OCI-LY1 (cell line): ENCODE data around the gene PEAR1.

Experiments used
- H2AFZ ChIP-seq: fragments of 200-600 bp; sonication (generic), shearing (Covaris generic); 2 replicates; pipeline ENCODE4 v1.6.0; 2014; ENCODE audit warnings: antibody characterized with exemption, mild to moderate bottlenecking, low read length
- H3F3A ChIP-seq: fragments of 200-600 bp; sonication (generic), shearing (Covaris generic); 2 replicates; pipeline ENCODE4 v1.6.0; 2014; ENCODE audit warnings: mild to moderate bottlenecking, antibody characterized with exemption, low read length, moderate library complexity; ENCODE audit not compliant: insufficient read depth
- H3K27ac ChIP-seq: fragments of 200-600 bp; sonication (generic); 2 replicates; pipeline ENCODE4 v1.5.1; 2014; ENCODE audit warnings: low read length, mixed run types, mild to moderate bottlenecking, low read depth; ENCODE audit not compliant: poor library complexity, severe bottlenecking
- H3K27me3 ChIP-seq: fragments of 200-600 bp; sonication (generic); 2 replicates; pipeline ENCODE4 v1.6.0; 2014; ENCODE audit warnings: antibody characterized with exemption, mild to moderate bottlenecking, low read length, moderate library complexity; ENCODE audit not compliant: insufficient read depth
- H3K36me3 ChIP-seq: fragments of 200-600 bp; sonication (generic); 2 replicates; pipeline ENCODE4 v1.6.1; 2014; ENCODE audit warnings: mild to moderate bottlenecking, antibody characterized with exemption, low read length, moderate library complexity, mixed read lengths; ENCODE audit not compliant: insufficient read depth
- H3K4me1 ChIP-seq: fragments of 200-600 bp; sonication (generic); 2 replicates; pipeline ENCODE4 v1.5.1; 2014; ENCODE audit warnings: mild to moderate bottlenecking, low read length, moderate library complexity; ENCODE audit not compliant: insufficient read depth, severe bottlenecking
- H3K4me2 ChIP-seq: fragments of 200-600 bp; sonication (generic), shearing (Covaris generic); 2 replicates; pipeline ENCODE4 v1.6.1; 2014; ENCODE audit warnings: low read length
- H3K4me3 ChIP-seq: fragments of 200-600 bp; sonication (generic); 2 replicates; pipeline ENCODE4 v1.5.1; 2014; ENCODE audit warnings: low read length, low read depth, mild to moderate bottlenecking, mixed read lengths; ENCODE audit not compliant: poor library complexity, severe bottlenecking
- H3K79me2 ChIP-seq: fragments of 200-600 bp; shearing (Covaris generic); 2 replicates; pipeline ENCODE4 v1.6.1; 2016; ENCODE audit warnings: mixed run types, low read length, mixed read lengths; ENCODE audit not compliant: insufficient read depth
- H3K9ac ChIP-seq: fragments of 200-600 bp; sonication (generic), shearing (Covaris generic); 2 replicates; pipeline ENCODE4 v1.6.1; 2014; ENCODE audit warnings: mild to moderate bottlenecking, low read length, mixed read lengths
- H3K9me2 ChIP-seq: fragments of 200-600 bp; sonication (generic), shearing (Covaris generic); 2 replicates; pipeline ENCODE4 v1.6.1; 2014; ENCODE audit warnings: low read depth, mild to moderate bottlenecking, low read length, mixed read lengths
- H3K9me3 ChIP-seq: fragments of 200-600 bp; shearing (Covaris generic); 2 replicates; pipeline ENCODE4 v1.6.1; 2014; ENCODE audit warnings: low read length, mixed read lengths
- H4K20me1 ChIP-seq: fragments of 200-600 bp; sonication (generic), shearing (Covaris generic); 2 replicates; pipeline ENCODE4 v1.6.0; 2016; ENCODE audit warnings: mild to moderate bottlenecking, low read length; ENCODE audit not compliant: insufficient read depth
- EZH2 ChIP-seq: fragments of 200-600 bp; sonication (generic), shearing (Covaris generic); IDR thresholded peaks from 2 replicates; pipeline ENCODE4 v1.8.0; 2017; ENCODE audit warnings: borderline replicate concordance, mixed run types, mild to moderate bottlenecking, antibody characterized with exemption, low read length, moderate library complexity, mixed read lengths
- TF ChIP-seq, protein P1 (sequence below): fragments of 200-600 bp; sonication (generic), shearing (Covaris generic); IDR thresholded peaks from 2 replicates; pipeline ENCODE4 v1.5.1; 2017; ENCODE audit warnings: mild to moderate bottlenecking, antibody characterized with exemption, low read length, moderate library complexity, mixed read lengths

PEAR1 gene

GRCh38 chr1:156964441-156964840, 70.9 kb downstream of the PEAR1 start:
- no peak overlapping the region for H2AFZ ChIP-seq
- H3K4me2 ChIP-seq = no peak overlapping the region
- H3K4me3 ChIP-seq = no peak overlapping the region
- peaks cover 7% of the 10 kb centered on the region for H3K4me1 ChIP-seq
- H3K9me2 ChIP-seq = no peaks in the 10 kb centered on the region
- no peaks in the 10 kb centered on the region for H3K79me2 ChIP-seq
- H4K20me1 ChIP-seq = no peaks in the 10 kb centered on the region
- H3K27ac ChIP-seq = no peak overlapping the region
- H3K9ac ChIP-seq = no peak overlapping the region
- H3K9me3 ChIP-seq = no peaks in the 10 kb centered on the region
- no peaks in the 10 kb centered on the region for H3K36me3 ChIP-seq
- H3K27me3 ChIP-seq = 0 out of 2 replicates have a peak, but pooled peaks cover 3% of the 10 kb centered on the region
- TF ChIP-seq, protein P1, sequence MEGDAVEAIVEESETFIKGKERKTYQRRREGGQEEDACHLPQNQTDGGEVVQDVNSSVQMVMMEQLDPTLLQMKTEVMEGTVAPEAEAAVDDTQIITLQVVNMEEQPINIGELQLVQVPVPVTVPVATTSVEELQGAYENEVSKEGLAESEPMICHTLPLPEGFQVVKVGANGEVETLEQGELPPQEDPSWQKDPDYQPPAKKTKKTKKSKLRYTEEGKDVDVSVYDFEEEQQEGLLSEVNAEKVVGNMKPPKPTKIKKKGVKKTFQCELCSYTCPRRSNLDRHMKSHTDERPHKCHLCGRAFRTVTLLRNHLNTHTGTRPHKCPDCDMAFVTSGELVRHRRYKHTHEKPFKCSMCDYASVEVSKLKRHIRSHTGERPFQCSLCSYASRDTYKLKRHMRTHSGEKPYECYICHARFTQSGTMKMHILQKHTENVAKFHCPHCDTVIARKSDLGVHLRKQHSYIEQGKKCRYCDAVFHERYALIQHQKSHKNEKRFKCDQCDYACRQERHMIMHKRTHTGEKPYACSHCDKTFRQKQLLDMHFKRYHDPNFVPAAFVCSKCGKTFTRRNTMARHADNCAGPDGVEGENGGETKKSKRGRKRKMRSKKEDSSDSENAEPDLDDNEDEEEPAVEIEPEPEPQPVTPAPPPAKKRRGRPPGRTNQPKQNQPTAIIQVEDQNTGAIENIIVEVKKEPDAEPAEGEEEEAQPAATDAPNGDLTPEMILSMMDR = no peak
- TF ChIP-seq EZH2 = no peak
- no peaks in the 10 kb centered on the region for H3F3A ChIP-seq
